Activated T-cell treated with anti-CD3 and anti-CD28 coated beads, Interleukin-2, amount 50 U/mL, for 72 hours (primary cell): ENCODE results near the gene RALBP1. TPM values are rescaled to one million over a fixed set of nuclear protein-coding genes. Genes with fewer than 3 reads are reported as not detected.

Experiments
- ATAC-seq, 2 donors: fragments of 150-1000 bp; cut with Tn5 transposase; replicated peaks in 1 of 2; 2 replicates each; pipeline ENCODE4 v1.10.0; 2021; ENCODE audit warnings: moderate library complexity in 2 of 2, mild to moderate bottlenecking in 1 of 2
- DNase-seq, 2 donors: peaks; one replicate each; pipeline ENCODE4 v3.0.0; 2021 to 2022; ENCODE audit warnings: mixed read lengths in 1 of 2
- H3K27ac Mint-ChIP-seq: one replicate; pipeline ENCODE4 v1.8.0; 2022; ENCODE audit warnings: mild to moderate bottlenecking, moderate library complexity, mixed read lengths
- H3K27me3 Mint-ChIP-seq: one replicate; pipeline ENCODE4 v1.8.0; 2022; ENCODE audit warnings: low read depth, mixed read lengths
- H3K36me3 Mint-ChIP-seq, 2 donors: one replicate each; pipeline ENCODE4 v1.8.0; 2022; ENCODE audit warnings: mixed read lengths in 2 of 2, mild to moderate bottlenecking in 1 of 2; ENCODE audit not compliant: insufficient read depth in 2 of 2
- H3K4me1 Mint-ChIP-seq: one replicate; pipeline ENCODE4 v1.8.0; 2022; ENCODE audit warnings: low read depth, mixed read lengths
- H3K4me3 Mint-ChIP-seq, 2 donors: one replicate each; pipeline ENCODE4 v1.8.0; 2022; ENCODE audit warnings: mild to moderate bottlenecking in 2 of 2, mixed read lengths in 2 of 2, moderate library complexity in 2 of 2
- H3K9me3 Mint-ChIP-seq, 2 donors: one replicate each; pipeline ENCODE4 v1.8.0; 2022; ENCODE audit warnings: mixed read lengths in 2 of 2
- total RNA-seq, 2 donors: library from RNA; stranded (reverse); gene quantifications; one replicate each; pipeline ENCODE4 v1.2.3, GENCODE V29; 2022

RALBP1 gene
- total RNA-seq, 2 donors from 2014 or later, result 48.4 to 58.7 TPM

DNA sequence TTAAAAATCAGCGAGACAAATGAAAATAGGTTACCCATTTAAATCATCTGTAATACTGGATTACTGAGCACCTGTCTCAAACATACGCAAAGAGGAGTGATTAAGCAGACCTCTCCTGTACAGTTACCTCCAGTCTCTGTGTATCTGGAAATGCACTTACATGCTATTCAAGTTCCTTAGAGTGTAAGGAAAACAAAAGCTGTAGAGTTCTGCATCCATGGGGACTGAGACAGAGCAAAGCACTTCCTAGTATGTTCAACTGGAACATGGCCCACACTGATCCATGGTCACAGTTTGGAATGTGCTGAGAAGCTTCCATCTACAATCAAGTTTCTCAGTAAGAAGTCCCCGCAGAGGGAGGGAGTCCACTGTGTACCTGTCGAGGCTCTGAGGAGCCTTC, 75.1 kb downstream of the RALBP1 start:
- peaks cover 5 to 22% of the 10 kb centered on the region in 2 donors for H3K36me3 Mint-ChIP-seq
- H3K27me3 Mint-ChIP-seq, result no peaks in the 10 kb centered on the region
- no peaks in the 10 kb centered on the region for H3K4me1 Mint-ChIP-seq
- DNase-seq (no peak), ATAC-seq (no peak)
- no peaks in the 10 kb centered on the region for H3K9me3 Mint-ChIP-seq
- H3K27ac Mint-ChIP-seq, result no peak overlapping the region
- no peak overlapping the region for H3K4me3 Mint-ChIP-seq

DNA sequence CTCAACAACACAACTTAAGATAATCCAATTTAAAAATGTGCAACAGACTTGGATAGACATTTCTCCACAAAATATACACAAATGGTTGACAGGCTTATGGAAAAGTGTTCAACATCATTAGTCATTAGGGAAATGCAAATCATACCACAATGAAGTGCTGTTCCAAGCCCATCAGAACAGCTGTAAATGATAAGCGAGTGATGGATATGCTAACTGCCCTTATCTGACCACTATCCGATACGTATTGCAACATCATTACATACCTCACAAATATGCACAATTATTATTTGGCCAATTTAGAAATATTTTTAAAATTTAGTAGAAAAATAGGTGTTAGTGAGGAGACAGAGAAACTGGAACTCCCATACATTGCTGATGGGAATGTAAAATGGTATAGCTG, 76.9 kb downstream of the RALBP1 start:
- Mint-ChIP-seq H3K9me3 (no peaks in the 10 kb centered on the region), H3K4me1 (no peaks in the 10 kb centered on the region), H3K4me3 (no peak overlapping the region), H3K27me3 (no peaks in the 10 kb centered on the region), H3K36me3 (peaks cover 5 to 21% of the 10 kb centered on the region in 2 donors), H3K27ac (no peak overlapping the region)
- ATAC-seq, result no peak
- no peak for DNase-seq

DNA sequence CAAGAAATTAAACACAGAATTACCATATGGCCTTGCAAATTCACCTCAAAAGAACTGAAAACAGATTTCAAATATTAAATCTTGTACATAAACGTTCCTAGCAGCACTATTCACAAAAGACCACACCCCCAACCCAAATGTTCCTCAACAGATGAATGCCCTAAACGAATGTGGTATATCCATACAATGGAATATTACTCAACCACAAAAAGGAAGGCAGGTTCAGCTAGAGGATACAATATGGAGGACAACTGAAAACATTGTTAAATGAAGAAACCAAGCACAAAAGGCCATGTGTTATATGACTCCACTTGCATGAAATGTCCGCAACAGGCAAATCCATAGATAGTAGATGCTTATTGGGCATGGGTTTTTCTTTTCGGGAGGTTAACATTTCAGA, 77.3 kb downstream of the RALBP1 start:
- Mint-ChIP-seq H3K27me3 (no peaks in the 10 kb centered on the region), H3K27ac (no peak overlapping the region), H3K9me3 (no peaks in the 10 kb centered on the region), H3K36me3 (peaks cover 5 to 21% of the 10 kb centered on the region in 2 donors), H3K4me1 (no peaks in the 10 kb centered on the region), H3K4me3 (no peak overlapping the region)
- DNase-seq, result no peak
- no peak for ATAC-seq

DNA sequence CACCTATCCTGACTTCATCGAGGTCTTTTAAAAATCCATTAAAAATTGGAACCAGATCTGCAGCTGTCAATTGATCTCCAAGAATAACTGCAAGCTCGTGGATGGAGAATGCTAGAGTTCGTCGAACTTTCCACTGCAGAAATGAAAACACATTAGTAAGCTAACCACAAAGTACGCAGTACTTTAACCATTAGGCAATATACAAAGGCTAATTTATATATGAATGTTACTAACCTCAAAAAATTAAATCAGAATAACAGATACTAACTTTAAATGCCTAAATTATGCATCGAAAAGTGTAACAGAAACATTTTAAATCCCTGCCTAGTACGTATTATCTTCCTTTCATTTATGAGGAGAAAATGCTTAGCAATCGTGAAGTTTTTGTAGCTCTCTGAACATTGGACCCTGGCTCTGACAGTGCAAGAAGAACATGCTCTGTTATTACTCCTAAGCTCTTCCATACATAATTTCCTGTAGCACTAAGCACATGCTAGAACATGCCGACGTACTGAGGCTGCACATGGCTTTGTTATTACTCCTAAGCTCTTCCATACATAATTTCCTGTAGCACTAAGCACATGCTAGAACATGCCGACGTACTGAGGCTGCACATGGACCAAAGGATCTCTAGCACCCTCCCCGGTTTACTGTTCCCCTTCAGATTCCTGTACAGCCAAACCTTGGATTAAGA, 82.1 kb downstream of the RALBP1 start:
- H3K27me3 Mint-ChIP-seq, result no peaks in the 10 kb centered on the region

DNA sequence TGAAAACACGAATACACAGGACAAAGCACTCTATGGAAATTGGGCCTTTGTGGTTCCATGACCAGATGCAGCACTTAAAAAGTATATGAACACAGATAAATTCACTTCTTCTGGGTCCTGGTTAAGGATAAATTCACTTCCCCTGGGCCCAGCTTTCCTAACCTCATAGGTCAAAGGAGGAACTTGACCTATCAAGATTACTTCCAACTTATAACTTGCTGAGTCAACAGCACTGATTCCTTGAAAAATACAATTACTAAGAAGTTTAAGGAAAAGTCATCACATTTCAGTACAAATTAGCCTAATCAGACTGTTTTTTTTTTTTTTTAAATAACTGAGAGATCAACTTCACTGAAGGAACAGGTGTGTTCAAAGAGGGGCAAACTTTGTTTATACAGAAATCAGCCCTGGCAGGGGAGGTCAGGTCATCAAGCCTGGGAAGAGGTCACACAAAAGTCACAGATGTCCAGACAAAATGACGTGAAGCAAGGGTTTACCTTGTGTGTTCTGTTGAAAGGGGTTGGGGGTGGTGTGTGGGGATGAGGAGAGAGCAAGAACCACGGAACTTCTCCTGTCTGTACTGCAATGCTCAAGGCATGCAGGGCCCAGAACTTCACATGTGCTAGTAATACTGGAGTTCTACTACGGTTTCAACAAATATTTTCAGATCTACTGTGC, 83.2 kb downstream of the RALBP1 start:
- Mint-ChIP-seq H3K27me3 (no peaks in the 10 kb centered on the region), H3K9me3 (no peaks in the 10 kb centered on the region), H3K27ac (no peak overlapping the region), H3K4me3 (no peak overlapping the region), H3K4me1 (no peaks in the 10 kb centered on the region), H3K36me3 (peaks cover 3 to 11% of the 10 kb centered on the region in 2 donors)
- DNase-seq (no peak), ATAC-seq (no peak)

More for the DNA sequence above, 82.1 kb downstream of the RALBP1 start:
- Mint-ChIP-seq H3K36me3 (peaks cover 3 to 17% of the 10 kb centered on the region in 2 donors), H3K4me3 (no peak overlapping the region), H3K27ac (no peak overlapping the region), H3K9me3 (no peaks in the 10 kb centered on the region), H3K4me1 (no peaks in the 10 kb centered on the region)
- DNase-seq (no peak), ATAC-seq (no peak)

DNA sequence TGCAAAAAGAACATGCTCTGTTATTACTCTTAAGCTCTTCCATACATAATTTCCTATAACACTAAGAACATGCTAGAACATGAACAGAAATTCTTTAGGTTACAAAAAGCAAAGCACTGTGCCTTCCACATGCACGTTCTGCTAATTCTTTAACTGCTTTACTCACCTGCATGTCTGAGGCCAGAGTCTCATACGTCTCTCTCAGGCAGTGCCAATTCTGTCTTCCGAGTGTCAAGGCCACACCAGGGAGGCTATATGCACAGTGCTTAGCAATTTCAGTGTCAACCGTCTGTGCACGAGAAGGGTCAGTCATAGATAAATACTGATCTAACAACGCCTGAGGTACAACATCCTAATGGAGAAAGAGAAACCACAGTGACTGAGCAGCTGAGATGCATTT, 83.9 kb downstream of the RALBP1 start:
- no peak for ATAC-seq
- Mint-ChIP-seq H3K27me3 (no peaks in the 10 kb centered on the region), H3K9me3 (no peaks in the 10 kb centered on the region), H3K36me3 (peaks cover 3 to 6% of the 10 kb centered on the region in 2 donors), H3K27ac (no peak overlapping the region), H3K4me3 (no peak overlapping the region), H3K4me1 (no peaks in the 10 kb centered on the region)
- DNase-seq, result no peak

DNA sequence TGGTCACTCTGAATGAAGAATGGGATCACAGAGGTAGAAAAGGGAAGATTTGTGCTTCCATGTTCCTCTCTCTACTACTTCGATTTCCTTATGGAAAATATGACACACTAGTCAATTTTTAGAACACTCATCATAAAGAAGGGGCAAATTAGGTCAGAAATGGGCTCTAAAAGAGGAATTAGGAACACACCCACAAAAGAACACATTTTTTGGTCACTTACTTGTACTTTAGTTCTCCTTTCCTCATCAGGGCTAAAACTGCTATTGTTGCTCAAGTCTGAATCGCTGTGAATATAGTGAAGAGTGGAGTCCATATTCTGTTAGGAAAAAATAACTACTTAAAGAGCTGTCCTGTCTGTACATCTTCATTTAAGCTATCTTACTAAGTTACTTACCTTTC, 86.4 kb downstream of the RALBP1 start:
- H3K36me3 Mint-ChIP-seq, result peaks cover 0 to 3% of the 10 kb centered on the region in 2 donors
- no peaks in the 10 kb centered on the region for H3K4me1 Mint-ChIP-seq
- no peaks in the 10 kb centered on the region for H3K9me3 Mint-ChIP-seq
- no peaks in the 10 kb centered on the region for H3K27me3 Mint-ChIP-seq
- no peak for DNase-seq
- H3K27ac Mint-ChIP-seq, result no peak overlapping the region
- no peak for ATAC-seq
- H3K4me3 Mint-ChIP-seq, result no peak overlapping the region

DNA sequence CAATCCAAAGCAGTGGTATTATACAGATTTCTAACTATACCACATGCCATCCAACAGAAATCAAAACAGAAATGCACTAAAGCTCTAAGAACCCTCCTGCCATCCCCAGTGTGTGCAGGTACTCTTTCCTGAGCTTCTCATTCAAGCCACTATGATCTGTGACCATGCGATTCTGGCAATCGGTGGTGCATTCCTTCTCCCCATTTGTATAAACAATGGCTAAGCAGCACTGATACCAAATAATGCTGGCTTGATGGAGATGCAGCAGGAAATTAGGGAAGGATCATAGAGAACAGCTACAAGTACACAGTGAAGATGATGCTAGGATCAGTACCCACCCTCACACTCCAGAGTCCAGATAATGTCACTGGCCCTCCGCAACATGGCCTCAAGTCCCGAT, 87.3 kb downstream of the RALBP1 start:
- Mint-ChIP-seq H3K27ac (no peak overlapping the region), H3K4me3 (no peak overlapping the region), H3K36me3 (peaks cover 0 to 3% of the 10 kb centered on the region in 2 donors), H3K9me3 (no peaks in the 10 kb centered on the region), H3K27me3 (no peaks in the 10 kb centered on the region), H3K4me1 (no peaks in the 10 kb centered on the region)
- DNase-seq (no peak), ATAC-seq (no peak)

DNA sequence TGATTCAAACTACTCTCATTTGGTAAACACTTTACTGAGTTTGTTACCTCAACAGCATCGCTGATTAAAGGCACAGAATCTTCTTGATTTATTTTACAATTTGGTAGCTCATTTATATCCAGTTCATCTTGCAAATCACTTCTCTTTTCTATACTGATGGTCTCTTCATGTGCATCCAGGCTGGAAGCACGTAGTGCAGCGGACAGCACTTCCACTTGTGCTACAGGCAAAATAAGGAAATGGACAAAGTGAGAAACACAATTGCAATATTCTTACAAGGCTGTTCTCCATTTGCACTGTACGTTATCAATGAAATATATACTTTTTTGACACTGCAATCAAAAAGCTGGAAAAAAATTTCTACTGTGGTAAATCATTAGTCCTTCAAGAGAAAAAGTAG, 88.0 kb downstream of the RALBP1 start:
- no peak overlapping the region for H3K4me3 Mint-ChIP-seq
- ATAC-seq (no peak), DNase-seq (no peak)
- no peak overlapping the region for H3K27ac Mint-ChIP-seq
- H3K27me3 Mint-ChIP-seq, result no peaks in the 10 kb centered on the region
- no peaks in the 10 kb centered on the region for H3K4me1 Mint-ChIP-seq
- H3K9me3 Mint-ChIP-seq, result no peaks in the 10 kb centered on the region
- H3K36me3 Mint-ChIP-seq, result peaks cover 0 to 3% of the 10 kb centered on the region in 2 donors

DNA sequence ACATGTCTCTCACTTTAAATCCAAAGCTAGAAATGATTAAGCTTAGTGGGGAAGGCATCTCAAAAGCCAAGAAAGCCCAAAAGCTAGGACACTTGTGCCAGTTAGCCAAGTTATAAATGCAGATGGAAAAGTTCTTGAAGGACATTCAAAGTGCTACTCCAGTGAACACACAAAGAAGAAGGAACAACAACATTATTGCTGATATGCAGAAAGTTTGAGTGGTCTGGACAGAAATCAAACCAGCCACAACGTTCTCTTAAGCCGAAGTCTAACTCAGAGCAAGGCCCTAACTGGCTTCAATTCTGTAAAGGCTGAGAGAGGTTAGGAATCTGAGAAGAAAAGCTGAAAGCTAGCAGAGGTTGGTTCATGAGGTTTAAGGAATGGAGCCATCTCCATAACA, 90.1 kb downstream of the RALBP1 start:
- Mint-ChIP-seq H3K4me3 (no peak overlapping the region), H3K27ac (peak overlapping the region; percentile 36), H3K27me3 (no peaks in the 10 kb centered on the region), H3K9me3 (no peaks in the 10 kb centered on the region), H3K36me3 (peaks cover 0 to 3% of the 10 kb centered on the region in 2 donors), H3K4me1 (no peaks in the 10 kb centered on the region)
- DNase-seq (no peak), ATAC-seq (no peak)

DNA sequence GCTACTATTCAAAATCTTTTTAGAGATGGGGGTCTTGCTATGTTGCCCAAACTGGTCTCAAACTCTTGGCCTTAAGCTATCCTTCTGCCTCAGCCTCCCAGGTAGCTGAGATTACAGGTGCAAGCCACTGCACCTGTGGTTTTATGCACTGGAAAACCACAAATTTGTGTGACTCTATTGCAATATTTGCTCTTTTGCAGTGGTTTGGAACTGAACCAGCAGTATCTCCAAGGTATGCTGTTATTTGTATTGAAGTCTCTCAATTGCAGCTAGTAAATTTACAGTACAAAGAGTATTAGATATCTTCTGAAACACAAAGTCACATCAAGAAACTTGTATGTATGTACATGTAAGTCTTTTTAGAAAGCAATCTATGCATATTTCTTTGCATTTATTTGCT, 92.9 kb downstream of the RALBP1 start:
- Mint-ChIP-seq H3K9me3 (no peaks in the 10 kb centered on the region), H3K27me3 (no peaks in the 10 kb centered on the region), H3K4me3 (no peak overlapping the region), H3K27ac (no peak overlapping the region), H3K4me1 (no peaks in the 10 kb centered on the region), H3K36me3 (peaks cover 1 to 2% of the 10 kb centered on the region in 2 donors)
- no peak for DNase-seq
- no peak for ATAC-seq

DNA sequence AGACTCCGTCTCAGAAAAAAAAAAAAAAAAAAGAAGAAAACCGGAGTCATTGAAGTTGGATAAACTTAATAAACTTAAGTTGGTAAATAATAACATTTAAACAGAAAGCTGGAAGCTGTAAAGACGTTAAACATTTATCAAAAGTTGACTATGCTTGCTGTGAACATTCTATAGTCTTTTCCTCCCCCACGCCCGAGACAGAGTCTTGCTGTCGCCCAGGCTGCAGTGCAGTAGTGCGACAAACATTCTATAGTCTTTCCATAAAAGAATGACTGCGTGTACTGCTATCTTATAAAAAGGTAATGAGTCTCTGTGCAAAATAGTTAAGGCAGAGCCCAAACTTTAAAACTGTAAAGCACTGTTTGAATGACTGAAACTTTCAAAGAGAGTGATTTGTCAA, 93.9 kb downstream of the RALBP1 start:
- Mint-ChIP-seq H3K27ac (no peak overlapping the region), H3K4me3 (no peak overlapping the region), H3K4me1 (no peaks in the 10 kb centered on the region), H3K9me3 (no peaks in the 10 kb centered on the region), H3K36me3 (peaks cover 1 to 2% of the 10 kb centered on the region in 2 donors), H3K27me3 (no peaks in the 10 kb centered on the region)
- no peak for ATAC-seq
- DNase-seq, result no peak

DNA sequence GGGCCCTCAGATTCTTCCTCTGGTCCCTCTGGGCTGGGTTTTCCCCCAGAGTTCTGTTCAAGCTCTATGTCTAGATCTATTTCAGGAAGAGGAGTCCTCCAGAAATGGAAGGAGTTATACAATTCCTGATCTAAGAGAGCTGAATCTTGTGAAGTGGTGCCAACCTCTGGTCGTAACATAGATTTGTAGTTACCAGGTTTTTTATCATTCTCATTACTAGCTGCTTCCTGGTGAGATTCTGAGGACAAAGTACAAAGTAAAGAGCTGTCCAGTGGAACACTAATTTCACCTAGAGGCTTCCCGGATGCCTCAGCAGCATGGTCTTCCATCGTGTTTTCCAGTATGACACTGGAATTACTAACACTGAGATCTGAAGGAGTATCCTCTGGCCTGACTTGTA, 94.9 kb downstream of the RALBP1 start:
- no peak overlapping the region for H3K4me3 Mint-ChIP-seq
- DNase-seq, result no peak
- H3K27me3 Mint-ChIP-seq, result no peaks in the 10 kb centered on the region
- no peaks in the 10 kb centered on the region for H3K4me1 Mint-ChIP-seq
- no peak for ATAC-seq
- H3K27ac Mint-ChIP-seq, result no peak overlapping the region
- H3K36me3 Mint-ChIP-seq, result peaks cover 1 to 2% of the 10 kb centered on the region in 2 donors
- no peaks in the 10 kb centered on the region for H3K9me3 Mint-ChIP-seq

DNA sequence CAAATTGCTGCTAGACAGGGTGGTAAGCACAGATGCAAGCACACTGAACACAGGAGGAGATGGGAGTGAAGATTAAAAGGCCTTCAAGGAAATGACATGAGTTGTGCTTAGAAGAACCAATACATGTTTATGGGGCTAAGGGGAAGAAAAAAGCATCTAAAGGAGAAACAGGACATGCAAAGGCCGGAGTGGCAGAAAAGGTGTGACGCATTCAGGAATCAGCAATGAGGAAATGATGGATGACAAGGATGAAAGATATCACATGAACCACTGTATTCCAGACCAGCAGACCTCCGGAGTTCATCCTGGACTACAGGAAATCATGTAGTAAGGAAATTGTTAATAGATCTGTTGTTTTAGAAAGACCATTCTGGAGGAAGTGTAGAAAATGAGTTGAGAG, 96.2 kb downstream of the RALBP1 start:
- Mint-ChIP-seq H3K4me3 (no peak overlapping the region), H3K27me3 (no peaks in the 10 kb centered on the region), H3K27ac (peak overlapping the region; percentile 3), H3K36me3 (peaks cover 1 to 2% of the 10 kb centered on the region in 2 donors), H3K9me3 (no peaks in the 10 kb centered on the region), H3K4me1 (no peaks in the 10 kb centered on the region)
- ATAC-seq (no peak), DNase-seq (no peak)
